Amniotic stem cell (primary cell): ENCODE measurements around the gene HOXC10.

Source experiments
- DNase-seq: peaks from one replicate; lab custom pipeline; 2025; lab: John Stamatoyannopoulos, UW

HOXC10 gene

DNA sequence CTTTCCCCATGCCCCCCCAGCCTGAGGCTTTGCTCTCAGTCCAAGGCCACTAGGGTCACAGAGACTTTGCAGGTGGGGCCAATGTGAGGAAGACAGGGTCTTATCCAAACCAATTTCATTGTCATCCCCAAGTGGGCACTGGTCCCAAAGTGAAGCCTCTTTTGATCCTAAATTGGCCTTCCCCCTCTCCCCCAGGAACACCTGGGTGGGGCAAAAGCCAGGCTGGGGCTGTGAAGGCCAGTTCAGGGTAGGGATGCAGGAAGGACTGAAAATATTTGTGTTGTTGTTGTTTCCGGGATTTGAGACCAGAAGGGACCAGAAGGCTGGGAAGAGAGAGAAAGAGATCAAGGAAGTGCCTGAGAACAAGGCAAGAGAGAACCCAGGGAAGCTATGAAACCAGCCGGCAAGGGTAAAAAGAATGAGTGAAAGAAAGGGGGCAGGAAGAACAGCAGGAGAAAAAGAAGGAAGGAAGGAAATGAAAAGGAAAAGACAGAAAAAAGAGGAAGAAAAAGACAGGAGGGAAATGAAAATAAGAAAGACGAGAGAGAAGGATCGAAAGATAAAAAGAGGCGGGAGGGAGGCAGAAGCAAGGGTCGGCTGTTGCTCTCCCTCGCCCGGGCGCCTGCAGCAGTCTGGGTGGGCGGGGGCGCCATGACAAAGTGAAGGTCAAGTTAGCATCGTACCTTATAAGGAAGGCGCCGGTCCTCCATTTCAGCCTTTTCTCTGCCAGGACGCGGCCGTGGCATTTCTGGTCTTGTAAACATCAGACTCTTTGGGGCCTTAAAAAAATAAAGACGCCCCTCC, 19.5 kb upstream of the HOXC10 start:
- no peak for DNase-seq

GRCh38 chr12:53966085-53966384, 18.9 kb upstream of the HOXC10 start:
- no peak for DNase-seq

GRCh38 chr12:53966385-53967133, 18.4 kb upstream of the HOXC10 start:
- no peak for DNase-seq

DNA sequence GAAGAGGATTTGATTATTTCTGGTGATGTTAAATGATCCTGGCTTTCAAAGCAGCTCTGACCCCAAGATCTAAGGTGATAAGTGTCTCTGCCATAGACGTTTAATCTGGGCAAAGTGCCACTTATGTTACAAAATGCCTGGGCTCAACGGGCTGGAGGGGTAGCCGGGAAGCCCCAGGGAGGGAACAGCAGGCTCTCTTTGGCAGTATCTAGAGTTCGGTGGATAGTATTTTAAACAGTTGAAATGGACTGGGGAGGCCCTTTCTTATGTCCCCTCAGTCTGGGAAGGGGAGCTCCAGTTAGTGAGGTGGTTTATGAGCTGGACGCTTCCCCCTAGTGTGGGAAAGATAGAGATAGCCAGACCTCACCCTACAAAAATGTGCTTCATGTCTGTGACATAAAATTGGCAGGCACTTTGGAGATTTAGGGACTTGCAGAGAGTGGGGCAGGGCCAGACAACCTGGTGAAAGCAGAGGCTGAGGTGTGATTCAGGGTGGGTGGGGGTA, 17.5 kb upstream of the HOXC10 start:
- no peak for DNase-seq

- no peak for DNase-seq
These were observed 16.5 kb upstream of the HOXC10 start for GRCh38 chr12:53968214-53969127.

- no peak for DNase-seq
These were observed 15.2 kb upstream of the HOXC10 start for GRCh38 chr12:53969588-53970259.

GRCh38 chr12:53970451-53970850, 14.5 kb upstream of the HOXC10 start:
- no peak for DNase-seq

DNA sequence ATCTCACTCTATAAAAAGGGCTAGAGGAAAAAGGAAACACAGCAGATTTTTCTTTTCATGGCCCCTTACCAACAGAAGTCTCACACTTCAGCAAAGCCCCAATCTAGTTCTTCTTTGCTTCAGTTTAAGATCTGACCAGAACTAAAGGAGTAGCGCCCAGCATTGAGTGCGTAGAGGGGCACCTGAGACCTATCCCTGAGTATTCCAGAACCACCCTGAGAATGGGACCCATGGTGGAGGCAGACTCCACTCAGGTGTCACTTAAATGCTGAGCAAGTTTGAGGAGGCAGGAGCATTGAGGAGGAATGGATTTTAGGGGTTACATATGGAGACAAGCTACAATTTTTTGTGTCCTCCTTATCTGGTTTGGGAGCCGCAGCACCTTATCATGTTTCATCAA, 13.8 kb upstream of the HOXC10 start:
- DNase-seq, result no peak

DNA sequence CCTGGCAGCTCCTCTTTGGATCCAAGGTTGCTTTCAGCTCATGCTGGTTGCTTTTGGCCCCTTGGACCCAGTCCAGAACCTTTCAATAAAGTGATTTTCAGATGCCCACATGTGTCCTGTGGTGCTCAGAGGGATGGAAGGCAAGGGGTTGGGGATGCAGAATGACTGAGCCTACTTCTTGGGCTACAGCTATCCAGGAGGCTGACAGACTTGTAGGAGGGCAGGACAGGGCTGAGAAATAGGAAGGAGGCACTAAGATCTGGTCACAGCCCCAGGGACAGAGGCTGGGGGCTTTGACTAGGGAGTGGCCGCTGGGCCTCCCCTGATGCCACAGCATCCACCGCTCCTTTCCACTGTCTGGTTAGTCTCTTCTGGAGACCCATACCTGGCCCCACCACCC, 13.3 kb upstream of the HOXC10 start:
- DNase-seq, result no peak

DNA sequence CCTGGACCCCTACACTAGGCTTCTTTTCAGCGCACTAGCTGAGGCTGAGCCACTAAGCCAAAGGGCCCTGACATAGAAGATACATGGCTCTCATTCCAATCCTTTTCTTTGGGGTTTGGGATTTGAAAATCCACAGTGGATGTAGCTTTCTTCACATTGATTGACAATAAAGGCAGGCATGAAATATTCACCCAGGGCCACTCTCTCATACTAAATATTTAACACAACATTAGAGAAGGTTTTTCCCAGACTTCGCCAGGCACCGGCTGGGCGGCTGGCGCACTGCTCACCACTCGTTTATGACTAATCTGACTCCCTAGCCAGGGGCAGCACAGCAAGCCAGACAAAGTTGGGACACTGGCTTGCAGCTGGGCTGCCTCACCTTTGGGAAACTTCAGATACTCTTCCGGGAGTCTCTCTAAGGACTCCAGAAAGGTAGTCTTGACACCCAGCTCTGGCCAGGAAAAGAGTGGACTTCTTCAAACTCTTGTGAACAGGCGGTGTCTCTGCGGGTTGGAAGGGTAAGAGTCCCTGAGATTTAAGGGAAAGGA, 12.7 kb upstream of the HOXC10 start:
- no peak for DNase-seq

DNA sequence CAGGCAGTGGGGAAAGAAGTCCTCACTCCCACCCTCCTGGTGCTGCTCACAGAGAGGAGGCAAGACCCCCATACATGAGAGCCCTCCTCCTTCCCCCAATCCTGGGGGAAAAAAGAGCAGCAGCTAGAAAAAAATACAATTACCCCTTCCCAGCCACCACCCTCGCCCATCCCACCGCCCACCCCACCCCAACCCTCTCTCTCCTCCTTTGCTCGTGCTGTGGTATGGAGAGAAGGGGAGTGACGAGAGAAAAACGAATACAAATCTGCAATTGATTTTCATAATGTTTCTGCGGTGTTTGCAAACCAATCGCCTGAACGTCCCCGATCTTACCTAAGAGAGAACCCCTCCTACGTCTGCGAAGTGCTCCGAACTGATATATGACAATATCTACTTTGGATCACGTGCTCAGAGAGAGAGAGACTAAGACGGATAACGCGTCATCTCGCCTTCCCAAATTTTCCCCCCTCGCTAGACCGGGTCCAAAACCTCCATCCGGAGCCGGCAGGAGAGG, 12.2 kb upstream of the HOXC10 start, which contains the start of gene HOXC11:
HOXC11 (plus strand) TSS at position 405 of the 514 bp plus-strand sequence. CDS start 116 bp downstream, outside the sequence.
- DNase-seq, result no peak

- DNase-seq, result no peak
These were observed 11.5 kb upstream of the HOXC10 start for GRCh38 chr12:53973236-53974042.

- DNase-seq, result no peak
These were observed 10.6 kb upstream of the HOXC10 start, which contains the start of gene HOTAIR for GRCh38 chr12:53974084-53975063. Gene HOTAIR (minus strand): TSS chr12:53974954.

DNA sequence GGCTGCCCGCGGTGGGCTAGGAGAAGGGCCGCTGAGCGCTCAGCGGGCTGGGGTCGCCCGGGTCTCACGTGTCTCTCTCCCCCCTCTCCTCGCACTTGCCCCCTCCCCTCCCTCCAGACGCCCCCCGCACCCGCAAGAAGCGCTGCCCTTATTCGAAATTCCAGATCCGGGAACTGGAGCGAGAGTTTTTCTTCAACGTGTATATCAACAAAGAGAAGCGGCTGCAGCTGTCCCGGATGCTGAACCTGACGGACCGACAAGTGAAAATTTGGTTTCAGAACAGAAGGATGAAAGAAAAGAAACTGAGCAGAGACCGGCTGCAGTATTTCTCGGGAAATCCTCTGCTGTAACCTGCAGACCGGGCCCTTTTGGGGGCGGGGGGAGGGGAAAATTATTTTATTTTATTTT, 9.9 kb upstream of the HOXC10 start:
- no peak for DNase-seq

DNA sequence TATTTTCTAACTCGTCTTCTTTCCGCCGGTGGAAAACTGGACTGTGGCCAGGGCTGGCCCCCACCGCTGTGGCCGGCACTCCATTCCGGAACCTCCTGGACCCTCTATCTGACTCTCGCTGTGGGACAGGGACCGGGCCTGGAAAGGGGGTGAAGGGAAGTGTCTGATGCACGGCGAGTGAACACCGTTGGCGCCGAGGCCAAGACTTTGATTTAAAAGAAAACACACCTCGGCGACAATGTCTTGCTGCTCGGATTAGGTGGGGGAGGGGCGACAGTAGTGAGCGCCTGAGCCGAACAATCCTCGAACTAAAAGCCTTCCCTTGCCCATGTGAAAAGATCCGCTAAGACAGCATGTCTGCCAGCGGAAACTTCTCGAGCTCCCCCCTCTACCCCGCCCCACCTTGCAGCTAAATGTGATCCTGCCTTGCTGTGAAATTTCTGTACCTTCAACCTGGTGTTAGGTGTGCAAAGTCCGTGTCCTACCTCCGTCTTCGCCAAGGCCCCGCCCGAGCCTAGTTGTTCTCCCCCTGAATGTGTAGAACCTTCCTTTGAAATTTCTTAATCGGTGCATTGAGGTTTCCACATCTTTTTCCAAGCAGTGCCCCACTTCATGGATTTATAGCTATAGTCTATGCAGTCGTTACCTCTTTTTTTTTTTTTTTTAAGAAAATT, 9.3 kb upstream of the HOXC10 start:
- no peak for DNase-seq

DNA sequence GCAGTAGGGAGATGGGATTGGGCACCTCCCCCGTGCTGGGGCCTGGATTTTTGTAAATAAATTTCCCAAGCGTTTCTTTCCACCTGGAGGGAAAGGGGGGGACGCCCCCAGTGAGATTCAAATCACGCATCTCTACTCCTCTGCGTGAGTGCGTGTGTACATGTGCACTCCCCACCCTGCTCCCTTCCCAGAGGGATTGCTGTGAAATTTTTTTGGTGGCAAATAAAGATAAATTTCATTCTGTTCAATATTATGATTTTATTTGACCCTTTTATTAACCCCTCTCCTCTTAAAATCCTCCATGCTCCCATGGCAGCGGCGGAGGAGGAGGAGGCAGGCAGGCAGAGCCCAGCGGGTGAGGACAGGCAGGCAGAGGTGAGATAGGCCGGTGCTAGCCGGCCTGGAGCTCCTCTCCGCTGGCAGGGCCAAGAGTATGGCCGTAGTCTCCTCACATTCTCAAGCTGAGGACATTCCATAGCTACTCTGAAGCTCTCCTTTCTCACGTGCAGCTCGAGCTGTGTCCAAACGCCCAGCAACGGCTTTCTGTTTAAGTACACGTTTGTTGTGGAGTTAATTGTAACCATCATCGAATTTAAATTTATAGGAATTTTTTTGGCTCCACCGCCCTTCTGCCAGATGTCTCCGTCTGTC, 8.6 kb upstream of the HOXC10 start:
- DNase-seq, result no peak

DNA sequence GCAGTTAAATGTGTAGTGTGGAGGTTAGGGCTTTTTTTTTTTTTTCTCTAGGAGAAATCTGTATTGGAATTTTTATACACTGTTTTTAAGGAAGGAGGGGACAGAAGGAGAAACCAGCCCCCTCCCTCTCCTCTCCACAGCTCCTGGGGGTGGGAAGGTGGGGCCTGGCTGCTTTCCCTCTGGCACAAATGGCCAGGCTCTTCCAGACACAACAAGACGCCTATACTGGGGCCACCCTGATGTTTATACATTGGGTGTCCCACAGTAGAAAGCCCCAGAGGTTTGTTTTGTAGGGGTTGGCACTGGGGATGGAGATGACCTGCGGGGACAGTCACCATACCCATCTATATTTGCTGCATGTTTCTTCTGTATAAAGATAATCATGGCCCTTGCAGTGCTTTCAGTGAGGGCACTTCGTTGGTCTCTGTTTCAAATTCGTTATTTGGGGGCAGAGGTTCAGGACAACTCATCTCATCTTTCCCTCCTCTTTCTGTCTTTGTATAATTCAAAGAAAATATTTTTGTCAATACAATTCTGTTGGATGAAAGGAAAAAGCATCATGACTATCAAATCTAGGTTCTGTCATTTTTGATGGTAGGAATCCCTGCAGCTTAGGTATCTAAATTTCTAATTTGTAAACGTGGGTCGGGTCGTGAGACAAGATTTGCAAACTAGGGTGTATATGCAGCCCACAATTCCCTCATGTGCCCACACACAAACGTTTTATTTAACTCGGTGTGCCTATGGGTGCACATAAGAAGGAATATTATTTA, 7.9 kb upstream of the HOXC10 start:
- DNase-seq, result no peak
